GM21381 (cell line): ENCODE results near the gene NUDT14.

Experiments used
- ATAC-seq: cut with Tn5 transposase; IDR thresholded peaks from one replicate; pipeline ENCODE4 v1.9.1; 2021; ENCODE audit warnings: mild to moderate bottlenecking, moderate library complexity; ENCODE audit not compliant: unreplicated experiment

NUDT14 gene

DNA sequence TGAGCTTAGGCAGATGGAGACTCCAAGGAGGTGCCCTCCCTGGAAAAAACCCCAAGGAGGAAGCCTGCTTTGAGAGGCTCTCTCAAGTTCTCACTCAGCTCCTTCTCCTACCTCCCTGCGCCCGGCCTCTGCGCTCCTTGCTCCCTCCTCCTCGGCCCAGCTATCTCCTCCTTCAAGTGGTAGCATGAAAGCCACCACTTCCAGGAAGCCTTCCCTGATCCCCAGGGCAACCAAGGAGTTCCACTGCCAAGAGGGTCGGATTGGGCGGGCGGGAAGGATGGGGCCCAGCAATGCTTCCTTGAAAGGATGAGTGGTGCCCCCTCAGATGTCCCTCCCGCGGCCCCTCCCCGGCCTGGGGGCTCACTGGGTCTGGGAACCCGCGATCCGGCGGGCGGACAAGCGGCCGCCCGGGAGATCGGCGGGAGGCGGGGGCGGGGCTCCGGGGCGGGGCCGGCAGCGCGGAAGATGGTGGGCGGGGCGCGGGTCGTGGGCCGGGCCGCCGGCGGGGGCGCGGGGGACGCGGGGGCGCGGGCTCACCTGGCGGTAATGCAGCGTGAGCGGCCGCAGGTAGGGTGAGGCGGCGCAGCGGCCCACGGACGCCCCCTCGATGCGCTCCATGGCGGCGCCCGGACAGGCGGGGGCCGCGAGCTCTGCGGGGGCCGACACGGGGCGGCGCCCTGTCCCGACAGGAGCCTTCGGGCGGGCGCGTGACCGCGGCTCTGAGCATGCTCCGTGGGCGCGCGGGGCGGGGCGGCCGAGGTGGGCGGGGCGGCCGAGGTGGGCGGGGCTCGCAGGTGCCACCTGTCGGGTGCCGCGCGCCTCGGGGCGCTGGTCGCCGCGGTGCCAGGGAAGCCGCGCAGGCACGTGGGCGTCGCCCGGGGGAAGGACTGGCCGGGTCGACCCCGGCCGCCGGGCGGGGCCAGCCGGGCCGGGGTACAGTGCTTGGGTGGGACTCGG is at the start of gene NUDT14:
TSS of gene NUDT14 (minus strand) at position 721 of the 957 bp plus-strand sequence. CDS start at position 618, 103 bp downstream.
- ATAC-seq = peak; percentile 76

DNA sequence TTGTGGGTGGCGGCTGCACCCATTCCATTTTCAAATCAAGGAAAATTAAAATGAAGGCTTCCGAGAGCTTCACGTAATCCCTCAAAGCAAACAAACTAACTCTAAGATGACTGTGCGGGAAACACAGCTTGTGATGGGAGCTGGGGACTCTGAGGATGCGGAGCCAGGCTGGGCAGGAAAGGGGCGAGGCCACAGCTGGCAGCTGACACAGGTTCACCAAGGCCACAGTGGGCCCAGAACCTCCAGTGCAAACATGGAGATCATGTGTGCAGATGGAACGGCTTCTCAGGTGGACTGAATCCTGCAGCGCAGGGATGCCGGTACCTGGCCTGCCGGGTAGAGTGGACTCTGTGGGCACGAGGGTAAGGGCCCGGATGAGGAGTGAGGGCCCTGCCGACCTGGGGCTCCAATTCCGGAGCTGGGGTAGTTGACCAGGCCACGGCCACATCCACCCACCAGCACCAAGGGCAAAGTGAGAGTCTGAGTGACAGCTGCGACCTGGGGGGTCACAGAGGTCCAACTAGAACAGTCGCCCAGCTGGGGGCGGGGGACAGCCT is 48.1 kb upstream of the NUDT14 start:
- ATAC-seq = no peak

- ATAC-seq = no peak
These were observed 47.5 kb upstream of the NUDT14 start for GRCh38 chr14:105228562-105228961.

GRCh38 chr14:105227346-105227745 is 46.2 kb upstream of the NUDT14 start:
- ATAC-seq = no peak

DNA sequence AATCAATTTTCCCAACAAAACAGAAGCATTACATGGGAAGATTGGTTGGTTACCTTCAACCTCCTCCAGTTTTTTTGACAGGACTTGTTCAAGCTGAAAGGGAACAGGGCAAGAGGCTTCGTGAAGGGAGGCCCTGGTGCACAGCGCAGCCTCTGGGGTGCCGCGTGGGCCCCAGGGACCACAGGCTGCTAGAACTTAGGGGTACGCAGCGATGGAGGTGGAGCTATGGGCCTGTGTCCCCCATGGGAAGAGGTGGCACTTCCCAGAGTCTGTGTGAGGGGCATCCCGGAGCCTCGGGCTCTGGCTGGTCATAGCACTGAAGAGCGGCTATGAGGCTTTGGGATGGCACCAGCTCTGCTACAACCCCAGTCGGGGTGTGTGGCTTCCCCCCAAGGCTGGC is 45.1 kb upstream of the NUDT14 start:
- no peak for ATAC-seq

DNA sequence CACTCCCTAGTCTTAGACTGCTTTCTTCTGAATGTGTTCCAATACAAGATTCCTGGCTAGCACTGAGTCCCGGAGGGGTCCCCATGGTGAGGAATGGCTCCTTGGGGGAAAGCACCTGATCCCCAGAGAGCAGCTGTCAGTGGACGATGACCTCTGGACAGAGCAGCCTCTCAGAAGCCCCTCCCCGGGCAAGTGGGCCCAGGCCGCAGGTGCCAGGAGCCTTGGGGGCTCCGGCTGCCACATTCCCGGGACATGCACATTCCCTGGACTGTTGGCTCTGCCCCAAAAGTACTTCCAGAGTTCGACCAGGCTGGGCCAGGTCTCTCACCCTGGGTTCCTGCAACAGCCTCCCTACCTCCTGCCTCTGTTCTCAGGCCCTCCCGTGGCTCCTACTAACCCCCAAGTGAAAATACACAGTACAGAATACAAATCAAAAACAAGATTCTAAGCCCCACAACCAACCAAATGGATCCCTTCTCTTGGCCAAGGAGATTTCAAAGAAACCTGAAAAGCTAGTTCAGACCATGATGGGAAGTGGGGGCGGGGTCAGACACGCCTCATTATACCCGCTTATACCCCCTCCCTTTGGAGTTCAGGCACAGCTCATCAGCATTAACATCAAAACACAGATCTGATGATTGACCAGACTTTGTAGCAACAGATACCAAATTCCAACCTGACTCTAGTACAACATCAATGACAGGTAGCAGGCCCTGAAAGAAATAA is 43.9 kb upstream of the NUDT14 start:
- ATAC-seq = no peak

DNA sequence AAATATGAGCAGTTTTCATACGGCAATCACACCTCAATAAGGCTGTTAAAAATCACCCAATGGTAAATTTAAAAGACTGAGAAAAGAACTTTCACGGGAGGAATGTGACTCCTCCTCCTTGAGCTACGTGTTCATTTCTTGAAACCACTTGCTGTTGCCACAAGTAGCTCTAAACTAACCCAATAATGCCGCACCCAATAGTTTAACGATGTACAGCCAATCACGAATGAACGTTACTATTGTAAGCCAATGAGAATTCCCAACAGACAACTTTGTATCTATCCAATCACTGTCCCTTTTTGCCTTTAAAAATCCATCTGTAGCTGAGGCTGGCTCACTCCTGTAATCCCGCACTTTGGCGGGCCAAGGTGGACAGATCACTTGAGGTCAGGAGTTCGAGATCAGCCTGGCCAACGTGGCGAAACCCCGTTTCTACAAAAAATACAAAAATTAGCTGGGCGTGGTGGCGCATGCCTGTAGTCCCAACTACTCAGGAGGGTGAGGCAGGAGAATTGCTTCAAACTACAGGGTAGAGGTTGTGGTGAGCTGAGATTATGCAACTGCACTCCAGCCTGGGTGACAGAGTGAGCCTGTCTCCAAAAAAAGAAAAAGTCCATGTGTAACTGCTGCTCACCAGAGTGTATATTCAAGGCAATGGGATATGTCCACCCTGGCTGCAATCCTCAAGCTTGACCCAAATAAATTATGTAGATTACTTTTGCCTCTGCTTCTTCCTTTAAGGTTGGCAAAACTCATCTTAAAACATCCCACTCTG is 42.8 kb upstream of the NUDT14 start:
- no peak for ATAC-seq

DNA sequence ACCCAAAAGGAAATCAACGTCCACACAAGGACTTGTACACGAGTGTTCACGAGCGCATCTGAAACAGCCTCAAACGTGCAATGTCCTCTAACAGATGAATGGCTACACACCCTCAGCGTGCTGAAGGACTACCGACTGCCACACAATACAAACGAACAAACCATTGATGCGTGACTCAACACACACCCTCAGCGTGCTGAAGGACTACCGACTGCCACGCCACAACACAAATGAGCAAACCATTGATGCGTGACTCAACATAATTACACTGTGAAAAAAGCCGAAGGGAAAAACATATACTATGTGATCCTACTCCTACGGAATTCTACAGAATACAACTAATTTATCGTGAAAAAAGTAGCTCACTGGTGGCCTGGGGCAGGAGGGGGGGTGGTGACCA is 42.1 kb upstream of the NUDT14 start:
- no peak for ATAC-seq

DNA sequence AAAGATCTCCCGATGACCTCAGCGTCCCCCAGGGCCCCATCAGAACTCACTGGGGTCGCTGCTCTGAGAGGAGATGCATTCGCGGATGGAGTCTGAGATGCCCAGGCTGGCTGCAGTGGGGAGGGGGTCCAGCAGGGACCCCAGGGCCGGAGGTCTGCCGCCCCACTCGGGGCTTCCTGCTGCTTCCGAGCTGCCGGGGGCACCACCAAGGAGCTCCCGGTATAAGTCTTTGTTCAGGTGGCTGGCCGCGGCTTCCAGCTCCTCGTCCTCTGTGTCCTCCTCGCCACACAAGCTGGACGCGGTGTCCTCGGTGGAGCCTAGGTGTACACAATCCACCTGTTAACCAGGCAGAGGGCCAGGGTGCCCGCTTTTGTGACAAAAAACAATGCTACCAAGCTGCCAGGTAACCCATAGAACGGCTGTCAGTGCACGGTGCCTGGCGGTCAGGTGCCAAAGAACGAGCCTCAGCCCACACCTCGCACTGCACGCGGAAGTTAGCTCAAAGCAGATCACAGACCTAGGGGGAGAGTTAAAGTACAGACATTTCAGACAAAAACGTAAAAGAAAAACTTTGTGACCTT is 40.6 kb upstream of the NUDT14 start:
- no peak for ATAC-seq

GRCh38 chr14:105220699-105221597 is 39.8 kb upstream of the NUDT14 start:
- ATAC-seq = no peak

DNA sequence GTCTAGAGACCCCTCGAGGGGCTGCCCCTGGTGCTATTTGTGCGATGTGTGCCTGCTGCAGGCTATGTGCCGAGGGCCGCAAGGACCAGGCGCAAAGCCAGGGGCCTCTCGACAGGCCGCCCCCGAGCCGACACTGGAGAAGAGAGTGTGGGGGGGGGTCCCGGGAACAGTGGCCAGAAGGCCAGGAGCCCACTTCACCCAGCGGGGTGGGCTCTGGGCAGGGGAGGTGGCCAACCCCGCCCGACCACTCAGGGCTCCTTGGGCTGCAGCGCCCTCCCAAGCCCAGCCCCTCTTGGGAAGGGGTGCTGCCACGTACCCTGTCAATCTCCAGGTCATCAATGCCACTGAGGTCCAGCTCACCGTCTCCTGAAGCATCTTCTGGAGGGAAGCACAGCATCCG is 38.6 kb upstream of the NUDT14 start:
- ATAC-seq = no peak

GRCh38 chr14:105219043-105219612 is 38.0 kb upstream of the NUDT14 start:
- ATAC-seq = no peak

- ATAC-seq = no peak
These were observed 37.5 kb upstream of the NUDT14 start for GRCh38 chr14:105218611-105219010.

- ATAC-seq = no peak
These were observed 36.7 kb upstream of the NUDT14 start for GRCh38 chr14:105217774-105218173.

- ATAC-seq = no peak
These were observed 35.6 kb upstream of the NUDT14 start for GRCh38 chr14:105216490-105217247.

- ATAC-seq = no peak
These were observed 34.5 kb upstream of the NUDT14 start for GRCh38 chr14:105215602-105216001.

GRCh38 chr14:105214324-105214915 is 33.3 kb upstream of the NUDT14 start:
- ATAC-seq = no peak

GRCh38 chr14:105213361-105213760 is 32.2 kb upstream of the NUDT14 start:
- no peak for ATAC-seq
